Fibroblast of villous mesenchyme (primary cell): ENCODE measurements around the gene OR5B17. TPM values are rescaled to one million over a fixed set of nuclear protein-coding genes. Genes with fewer than 3 reads are reported as not detected.

Experiments used
- total RNA-seq: library from RNA; depleted of rRNA; stranded (reverse); fragments of >200 nt; gene quantifications from 2 replicates; pipeline ENCODE4 v1.2.3, GENCODE V29; 2012

The OR5B17 gene
- total RNA-seq, 1 donor = not detected

Other genes with a start within 250 kb of the OR5B17 start
- gene OR9I1, start 233.5 kb downstream of the OR5B17 start, total RNA-seq = not detected in 2 replicates
- not detected in 2 replicates for gene OR9Q2, start 170.0 kb downstream of the OR5B17 start, total RNA-seq
- not detected in 2 replicates for gene OR1S2, start 154.9 kb downstream of the OR5B17 start, total RNA-seq
- gene OR1S1, start 146.3 kb downstream of the OR5B17 start, total RNA-seq = not detected in 2 replicates
- gene OR10Q1, start 130.2 kb downstream of the OR5B17 start, total RNA-seq = not detected in 2 replicates
- under 0.01 TPM in 1 of 2 replicates, not detected in the other for gene OR10W1, start 90.8 kb downstream of the OR5B17 start, total RNA-seq
- gene OR5B3, start 47.8 kb upstream of the OR5B17 start, total RNA-seq = not detected in 2 replicates
- not detected in 2 replicates for gene OR5B2, start 69.1 kb upstream of the OR5B17 start, total RNA-seq
- not detected in 2 replicates for gene OR5B12, start 83.2 kb upstream of the OR5B17 start, total RNA-seq
- under 0.01 TPM in 1 of 2 replicates, not detected in the other for gene OR5B21, start 149.0 kb upstream of the OR5B17 start, total RNA-seq
- gene LPXN, start 216.8 kb upstream of the OR5B17 start, total RNA-seq = 3.5 and 13.9 TPM in 2 replicates
- gene ZFP91, start 220.0 kb upstream of the OR5B17 start, total RNA-seq = 54.4 and 68.7 TPM in 2 replicates